Endothelial cell of umbilical vein (primary cell): ENCODE measurements around the gene CBLB. TPM values are rescaled to one million over a fixed set of nuclear protein-coding genes. Genes with fewer than 3 reads are reported as not detected.
A peak's percentile ranks its signal among the peaks of the same experiment; 100 is the strongest.

ENCODE experiments used
- BruUV-seq: library from RNA; stranded (reverse); fragments of 400-500 nt; replicated peaks from 2 replicates; lab custom pipeline; 2021; lab: Mats Ljungman, UMichigan
- CTCF ChIA-PET: fragments of 300-600, 350-600 bp; sonication (Branson Sonifier 250); formaldehyde crosslinking; loops from one replicate; lab custom pipeline; 2021; ENCODE audit warnings: antibody characterized with exemption, inconsistent platforms; lab: Charles Lee
- POLR2A ChIA-PET: fragments of 300-600, 350-600 bp; sonication (Branson Sonifier 250); formaldehyde crosslinking; loops from one replicate; lab custom pipeline; 2021; ENCODE audit warnings: antibody characterized with exemption, inconsistent platforms; lab: Charles Lee
- DNase-seq: peaks from one replicate; pipeline ENCODE4 v3.0.0-alpha.2; 2011; ENCODE audit warnings: low read depth, low spot score
- FAIRE-seq: peaks from 2 replicates; lab custom pipeline; 2011; peaks lifted over from hg19 to GRCh38; lab: Jason Lieb, UNC
- H2AFZ ChIP-seq: 2 replicates; pipeline ENCODE4 v1.6.0; 2012; ENCODE audit warnings: low read depth, low read length, control low read depth, inconsistent platforms
- H3K27ac ChIP-seq: 2 replicates; pipeline ENCODE4 v1.5.1; 2011; ENCODE audit warnings: low read depth, mild to moderate bottlenecking, control low read depth, low read length, moderate library complexity; ENCODE audit not compliant: insufficient read depth
- H3K27me3 ChIP-seq, 2 experiments: 2 replicates each; pipeline versions ENCODE4 v1.6.0 to v1.6.1; 2011; ENCODE audit warnings: low read length in 2 of 2, mixed read lengths in 1 of 2; ENCODE audit not compliant: control insufficient read depth in 2 of 2, insufficient read depth in 2 of 2
- H3K36me3 ChIP-seq, 2 experiments: 2 replicates in 1 of 2; 3 replicates in 1 of 2; pipeline ENCODE4 v1.5.1; 2011; ENCODE audit warnings: low read length in 2 of 2, mild to moderate bottlenecking in 1 of 2, moderate library complexity in 1 of 2; ENCODE audit not compliant: control insufficient read depth in 2 of 2, insufficient read depth in 2 of 2; ENCODE audit errors: extremely low read depth in 1 of 2
- H3K4me1 ChIP-seq: 3 replicates; pipeline ENCODE4 v1.5.1; 2011; ENCODE audit warnings: mild to moderate bottlenecking, low read length; ENCODE audit not compliant: control insufficient read depth, insufficient read depth; ENCODE audit errors: extremely low read depth
- H3K4me2 ChIP-seq: 2 replicates; pipeline ENCODE4 v1.6.1; 2011; ENCODE audit warnings: low read length, control low read depth, mixed read lengths; ENCODE audit not compliant: insufficient read depth
- H3K4me3 ChIP-seq, 3 experiments: fragments of 200-600 bp in 1 of 3; sonication (generic), shearing (Covaris generic) in 1 of 3; replicated peaks in 1 of 3; 2 replicates each; pipeline ENCODE4 v1.5.1; 2011 to 2016; ENCODE audit warnings: control low read depth in 3 of 3, low read length in 3 of 3, mild to moderate bottlenecking in 2 of 3, inconsistent platforms in 1 of 3, low read depth in 1 of 3, moderate library complexity in 1 of 3; ENCODE audit not compliant: insufficient read depth in 1 of 3
- H3K79me2 ChIP-seq: 2 replicates; pipeline ENCODE4 v1.6.0; 2012; ENCODE audit warnings: low read length, inconsistent platforms; ENCODE audit not compliant: control insufficient read depth, insufficient read depth
- H3K9ac ChIP-seq: replicated peaks from 2 replicates; pipeline ENCODE3; 2011; ENCODE audit warnings: low read length, control low read depth; ENCODE audit not compliant: insufficient read depth; ENCODE audit errors: extremely low read depth
- H3K9me1 ChIP-seq: replicated peaks from 3 replicates; pipeline ENCODE4 v1.6.0; 2011; ENCODE audit warnings: mild to moderate bottlenecking, low read length; ENCODE audit not compliant: control insufficient read depth, insufficient read depth; ENCODE audit errors: extremely low read depth
- H3K9me3 ChIP-seq: replicated peaks from 2 replicates; pipeline ENCODE4 v1.5.1; 2012; ENCODE audit warnings: low read length, inconsistent platforms; ENCODE audit not compliant: control insufficient read depth, insufficient read depth
- H4K20me1 ChIP-seq: replicated peaks from 2 replicates; pipeline ENCODE3; 2011; ENCODE audit warnings: mild to moderate bottlenecking, low read length; ENCODE audit not compliant: control insufficient read depth, insufficient read depth; ENCODE audit errors: extremely low read depth
- CTCF ChIP-seq, 2 donors: IDR thresholded peaks; 1 replicate in 1 of 2; 2 replicates in 1 of 2; pipeline ENCODE4 v1.5.1; 2011; ENCODE audit warnings: low read length in 2 of 2, mild to moderate bottlenecking in 2 of 2, moderate library complexity in 2 of 2, control low read depth in 1 of 2, inconsistent platforms in 1 of 2, low read depth in 1 of 2; ENCODE audit not compliant: insufficient read depth in 1 of 2; ENCODE audit errors: extremely low read depth in 1 of 2
- EZH2 ChIP-seq: IDR thresholded peaks from 2 replicates; pipeline ENCODE4 v1.6.1; 2012; ENCODE audit warnings: borderline replicate concordance, low read depth, mild to moderate bottlenecking, moderate library complexity, low read length, inconsistent platforms; ENCODE audit not compliant: severe bottlenecking
- FOS ChIP-seq: IDR thresholded peaks from 2 replicates; pipeline ENCODE4 v1.6.1; 2011; ENCODE audit warnings: mild to moderate bottlenecking, low read length, moderate library complexity, borderline replicate concordance; ENCODE audit not compliant: insufficient read depth
- GATA2 ChIP-seq: IDR thresholded peaks from 2 replicates; pipeline ENCODE4 v1.7.0; 2011; ENCODE audit warnings: low read depth, mild to moderate bottlenecking, moderate library complexity, mixed read lengths, low read length; ENCODE audit not compliant: insufficient read length, insufficient read depth
- JUN ChIP-seq: IDR thresholded peaks from 2 replicates; pipeline ENCODE4 v1.6.1; 2011; ENCODE audit warnings: borderline replicate concordance, low read depth; ENCODE audit not compliant: insufficient read length, insufficient read depth
- MAX ChIP-seq: IDR thresholded peaks from 2 replicates; pipeline ENCODE4 v1.6.1; 2011; ENCODE audit not compliant: insufficient read depth, insufficient read length
- MYC ChIP-seq: IDR thresholded peaks from one replicate; pipeline ENCODE4 v1.6.1; 2011; ENCODE audit warnings: mild to moderate bottlenecking, low read depth, low read length
- POLR2A ChIP-seq: IDR thresholded peaks from 2 replicates; pipeline ENCODE4 v1.6.1; 2012; ENCODE audit warnings: low read depth, mild to moderate bottlenecking, control low read depth, low read length
- POLR2AphosphoS5 ChIP-seq: IDR thresholded peaks from 2 replicates; pipeline ENCODE4 v1.6.1; 2012; ENCODE audit warnings: low read depth, mild to moderate bottlenecking, control low read depth, low read length, moderate library complexity; ENCODE audit not compliant: insufficient read depth
- dilution Hi-C: fragments of 300-500 bp; cut with MboI; formaldehyde crosslinking; loops from one replicate; pipeline ENCODE4 v1.15.0; 2019; ENCODE audit warnings: low sequenced_read_pairs; ENCODE audit not compliant: extremely low pct_ligation_motif_present
- intact Hi-C: fragments of 100-400 bp; cut with micrococcal nuclease; formaldehyde crosslinking; loops from one replicate; pipeline ENCODE4 v1.10.0; 2022
- polyA plus RNA-seq, 4 experiments: library from polyadenylated mRNA; depleted of rRNA in 3 of 4; stranded (reverse) in 3 of 4; unstranded in 1 of 4; fragments of >200 nt; gene quantifications; 2 replicates each; pipeline versions ENCODE4 v1.2.1 to v1.2.3, GENCODE V29; 2011 to 2012; ENCODE audit warnings: missing spikeins in 1 of 4
- total RNA-seq: library from RNA; stranded (reverse); gene quantifications from 2 replicates; pipeline ENCODE4 v1.2.3, GENCODE V29; 2021

Gene CBLB
- total and polyA plus RNA-seq, 2 donors (not counting 3 experiments of a cell fraction or from before 2014, with no cell fraction given) = 17.8 to 39.6 TPM

- FAIRE-seq (peak; percentile 52), DNase-seq (no peak)
- Histone ChIP-seq H3K9ac (no peak overlapping the region), H3K4me3 (no peak overlapping the region), H3K79me2 (peaks cover 3% of the 10 kb centered on the region), H3K27me3 (no peaks in the 10 kb centered on the region), H2AFZ (no peak overlapping the region), H3K27ac (no peak overlapping the region), H4K20me1 (peaks cover 3% of the 10 kb centered on the region), H3K9me1 (no peaks in the 10 kb centered on the region), H3K9me3 (no peaks in the 10 kb centered on the region), H3K4me1 (peaks cover 7% of the 10 kb centered on the region), H3K36me3 (no peaks in the 10 kb centered on the region), H3K4me2 (no peak overlapping the region)
- POLR2A ChIA-PET = no interaction called here
- TF ChIP-seq MYC (no peak), JUN (no peak), POLR2AphosphoS5 (no peak), CTCF (IDR thresholded peaks at IDR 0.05; ENCODE audit: extremely low read depth in 1 of 2, insufficient read depth in 1 of 2, low read depth in 1 of 2, low read length in 2 of 2) (no peak), FOS (no peak), POLR2A (no peak), GATA2 (no peak), EZH2 (no peak), MAX (no peak)
- dilution Hi-C loops (no loop called here), intact Hi-C loops (no loop called here)
- BruUV-seq = no TSS peak
- CTCF ChIA-PET = interaction anchor here (1.1 kb wide), 1 partner anchor 14 kb away, joined by 4 read pairs; no protein-coding TSS in a partner anchor
Observed at GRCh38 chr3:105811518-105812193, 57.2 kb downstream of the CBLB start.
